ENCODE measurements around the gene RBCK1. TPM values are rescaled to one million over a fixed set of nuclear protein-coding genes. Genes with fewer than 3 reads are reported as not detected.

RBCK1 gene
- total RNA-seq, 1 experiment from 2014 or later, result 46.8 TPM

GRCh38 chr20:428658-429200 lies 20.6 kb downstream of the RBCK1 start:
- no peak overlapping the region for H3K4me3 Mint-ChIP-seq
- Histone ChIP-seq H2AFZ (ENCODE audit: low read length) (no peak overlapping the region), H3K4me2 (ENCODE audit: insufficient read depth, insufficient read length, low read length) (no peak overlapping the region), H4K91ac (ENCODE audit: insufficient read length, low read depth, low read length) (no peak overlapping the region), H3T11ph (ENCODE audit: low read length) (no peak overlapping the region), H3K23ac (ENCODE audit: insufficient read length, low read depth, low read length) (no peak overlapping the region), H3K27me3 (ENCODE audit: insufficient read depth, low read length) (no peaks in the 10 kb centered on the region), H3K4me1 (ENCODE audit: insufficient read depth, low read length) (no peaks in the 10 kb centered on the region), H3K14ac (ENCODE audit: insufficient read depth, low read length) (no peak overlapping the region), H2BK120ac (ENCODE audit: low read depth, low read length, poor library complexity, severe bottlenecking) (no peak overlapping the region), H2BK12ac (ENCODE audit: insufficient read length, low read depth, low read length) (no peak overlapping the region), H3K9ac (ENCODE audit: extremely low read depth, insufficient read length, low read length) (no peak overlapping the region), H3K23me2 (ENCODE audit: insufficient read length, low read depth, low read length, poor library complexity, severe bottlenecking) (no peaks in the 10 kb centered on the region), H4K8ac (replicated peaks; ENCODE audit: insufficient read length, low read depth, low read length) (no peak overlapping the region), H2BK15ac (ENCODE audit: low read depth, low read length) (no peak overlapping the region), H2AK5ac (ENCODE audit: insufficient read length, low read length) (no peak overlapping the region), H3K9me3 (ENCODE audit: control insufficient read depth, low read depth, low read length) (no peaks in the 10 kb centered on the region), H2BK5ac (ENCODE audit: insufficient read length, low read length) (no peak overlapping the region), H3K79me2 (ENCODE audit: insufficient read depth, low read length) (no peaks in the 10 kb centered on the region), H3K18ac (ENCODE audit: insufficient read length, low read depth, low read length) (no peak overlapping the region), H3K79me1 (ENCODE audit: insufficient read depth, low read depth, low read length, poor library complexity, severe bottlenecking) (no peaks in the 10 kb centered on the region), H3K27ac (ENCODE audit: insufficient read length, low read depth, low read length) (no peak overlapping the region), H4K5ac (ENCODE audit: insufficient read length, low read depth, low read length) (no peak overlapping the region), H2BK20ac (ENCODE audit: low read depth, low read length, poor library complexity, severe bottlenecking) (no peak overlapping the region), H3K4ac (ENCODE audit: low read depth, low read length) (no peak overlapping the region), H3K56ac (ENCODE audit: insufficient read length, low read depth, low read length) (no peak overlapping the region), H4K20me1 (ENCODE audit: control insufficient read depth, insufficient read depth, insufficient read length) (no peaks in the 10 kb centered on the region)
- TF ChIP-seq CTCF (conservative IDR thresholded peaks at IDR 0.05), result peak; percentile 47; the same call in 2 of the 3 replicates
- H3K9me3 Mint-ChIP-seq, result no peaks in the 10 kb centered on the region
- no CpG with 5 or more reads among the region's 14 CpGs for WGBS (ENCODE audit: extremely low coverage, insufficient read length, low lambda C conversion rate)
- H3K36me3 Mint-ChIP-seq (ENCODE audit: insufficient read depth in 1 of 3, low read depth in 3 of 3), result peaks cover 16 to 45% (median 41%) of the 10 kb centered on the region in 3 experiments; a peak in 6 of 7 replicates
- no peak overlapping the region for H3K27ac Mint-ChIP-seq
- peaks cover 11% of the 10 kb centered on the region for H3K27me3 Mint-ChIP-seq (ENCODE audit: low read depth)
- peak; percentile 61 for DNase-seq
- peaks cover 11 to 16% of the 10 kb centered on the region in 2 experiments for H3K4me1 Mint-ChIP-seq

All from H9 (cell line).